ENCODE results near the gene CAMK1D. TPM values are rescaled to one million over a fixed set of nuclear protein-coding genes. Genes with fewer than 3 reads are reported as not detected.

Gene CAMK1D
- total RNA-seq, 6 experiments from 2014 or later = 0.34 to 1.4 (median 0.43) TPM

GRCh38 chr10:12418000-12418399, 68.7 kb downstream of the CAMK1D start:
- no peak overlapping the region for H3K27ac Mint-ChIP-seq
- H3K36me3 Mint-ChIP-seq (ENCODE audit: low read depth) = no peaks in the 10 kb centered on the region
- TF ChIP-seq CTCF (IDR thresholded peaks at IDR 0.05) = no peak
- H3K4me3 Mint-ChIP-seq = no peak overlapping the region
- H3K9me3 Mint-ChIP-seq = peaks cover 5% of the 10 kb centered on the region
- peaks cover 22% of the 10 kb centered on the region for H3K27me3 Mint-ChIP-seq (ENCODE audit: insufficient read depth)
- no peak for DNase-seq
- peaks cover 17% of the 10 kb centered on the region for H3K4me1 Mint-ChIP-seq (ENCODE audit: low read depth)

- Mint-ChIP-seq H3K36me3 (ENCODE audit: low read depth) (no peaks in the 10 kb centered on the region), H3K4me3 (no peak overlapping the region), H3K27me3 (ENCODE audit: insufficient read depth) (peaks cover 29% of the 10 kb centered on the region), H3K9me3 (no peaks in the 10 kb centered on the region), H3K4me1 (ENCODE audit: low read depth) (peaks cover 17% of the 10 kb centered on the region), H3K27ac (peak overlapping the region; percentile 58; the same call in 1 of the 2 replicates)
- DNase-seq = no peak
- TF ChIP-seq CTCF (IDR thresholded peaks at IDR 0.05) = no peak
Measured at GRCh38 chr10:12418725-12419261, 69.4 kb downstream of the CAMK1D start.

GRCh38 chr10:12419262-12419847, 70.0 kb downstream of the CAMK1D start:
- Mint-ChIP-seq H3K27ac (peak overlapping the region; percentile 58), H3K4me3 (peak overlapping the region; percentile 20; the same call in 1 of the 2 replicates), H3K36me3 (ENCODE audit: low read depth) (no peaks in the 10 kb centered on the region), H3K27me3 (ENCODE audit: insufficient read depth) (peaks cover 35% of the 10 kb centered on the region), H3K9me3 (no peaks in the 10 kb centered on the region), H3K4me1 (ENCODE audit: low read depth) (peaks cover 17% of the 10 kb centered on the region)
- TF ChIP-seq CTCF (IDR thresholded peaks at IDR 0.05) = no peak
- peak; percentile 96 for DNase-seq

GRCh38 chr10:12420530-12421120, 71.3 kb downstream of the CAMK1D start:
- Mint-ChIP-seq H3K4me3 (no peak overlapping the region), H3K27ac (no peak overlapping the region), H3K4me1 (ENCODE audit: low read depth) (peaks cover 17% of the 10 kb centered on the region), H3K36me3 (ENCODE audit: low read depth) (no peaks in the 10 kb centered on the region), H3K27me3 (ENCODE audit: insufficient read depth) (peaks cover 36% of the 10 kb centered on the region), H3K9me3 (no peaks in the 10 kb centered on the region)
- no peak for DNase-seq
- TF ChIP-seq CTCF (IDR thresholded peaks at IDR 0.05) = no peak

GRCh38 chr10:12422189-12422588, 72.8 kb downstream of the CAMK1D start:
- no peak for DNase-seq
- H3K27me3 Mint-ChIP-seq (ENCODE audit: insufficient read depth) = peaks cover 34% of the 10 kb centered on the region
- no peak overlapping the region for H3K4me3 Mint-ChIP-seq
- H3K9me3 Mint-ChIP-seq = no peaks in the 10 kb centered on the region
- no peak for TF ChIP-seq CTCF (IDR thresholded peaks at IDR 0.05)
- H3K36me3 Mint-ChIP-seq (ENCODE audit: low read depth) = no peaks in the 10 kb centered on the region
- peaks cover 17% of the 10 kb centered on the region for H3K4me1 Mint-ChIP-seq (ENCODE audit: low read depth)
- H3K27ac Mint-ChIP-seq = no peak overlapping the region
